GM18498 (cell line): ENCODE data around the gene TMEM86B.
"Not testable (repeated sequence)": the region's sequence is repeated elsewhere in the genome, so short reads cannot be mapped to it uniquely, and the experiment has no call there.

ENCODE experiments used
- ATAC-seq: cut with Tn5 transposase; IDR thresholded peaks from one replicate; pipeline ENCODE4 v1.9.1; 2021; ENCODE audit warnings: mild to moderate bottlenecking, moderate library complexity; ENCODE audit not compliant: unreplicated experiment

The TMEM86B gene

GRCh38 chr19:55223291-55224037 lies 5.1 kb downstream of the TMEM86B start:
- no peak for ATAC-seq

DNA sequence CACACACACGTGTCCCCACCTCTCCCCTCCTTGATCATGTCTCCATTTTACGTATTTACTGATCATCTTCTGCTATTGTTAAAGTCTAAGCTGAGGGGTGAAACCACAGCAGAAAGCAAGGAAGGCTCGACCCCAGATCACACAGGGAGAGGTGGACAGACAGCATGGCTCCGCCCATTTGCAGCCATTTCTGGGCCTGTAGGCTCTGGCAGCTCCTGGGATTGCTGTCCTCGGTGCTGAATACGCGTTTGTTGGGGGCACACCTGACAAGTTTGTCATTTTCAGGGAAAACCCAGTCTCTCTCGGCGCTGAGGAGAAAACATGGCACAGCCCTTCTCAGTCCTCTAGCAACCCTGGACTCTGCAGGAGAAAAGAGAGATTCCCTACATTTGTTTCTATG lies 8.0 kb downstream of the TMEM86B start:
- no peak for ATAC-seq

DNA sequence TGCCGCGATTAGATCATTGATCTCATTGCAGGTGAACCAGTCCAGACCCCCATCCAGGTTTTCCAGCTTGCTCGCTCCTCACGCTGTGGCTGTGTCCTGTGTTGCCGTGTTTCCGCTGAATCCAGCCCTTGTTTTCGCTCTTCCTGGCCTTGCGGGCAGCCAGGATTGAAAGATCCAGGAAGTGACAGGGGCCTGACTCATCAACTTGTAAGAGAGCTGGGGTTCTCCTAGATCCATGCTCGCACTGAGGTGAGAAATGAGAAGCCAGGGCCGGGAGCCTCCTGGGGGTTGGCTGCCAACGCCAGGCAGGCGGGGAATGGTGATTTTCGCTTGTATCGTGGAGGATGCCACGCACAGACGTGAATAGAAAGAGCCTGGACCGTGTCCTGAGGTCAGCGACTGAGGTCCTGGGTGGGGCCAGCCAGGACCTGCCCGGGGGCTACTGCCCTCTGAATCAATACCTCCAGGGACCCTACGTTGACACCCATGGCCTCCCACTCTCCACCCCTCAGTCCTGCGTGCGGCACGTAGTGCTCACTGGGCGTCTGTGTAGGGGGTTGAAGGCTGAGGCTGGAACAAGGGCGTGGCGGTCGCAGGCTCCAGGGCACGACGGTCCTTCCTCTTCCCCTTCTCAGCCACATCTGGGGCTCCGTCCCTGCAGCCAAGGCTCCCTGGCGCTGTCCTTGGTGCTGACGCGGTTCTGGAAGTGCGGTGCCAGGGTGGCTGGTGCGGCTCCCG lies 11.9 kb downstream of the TMEM86B start:
- no peak for ATAC-seq

- no peak for ATAC-seq
Measured at GRCh38 chr19:55213547-55213946, 15.0 kb downstream of the TMEM86B start.

- ATAC-seq: no peak
Measured at GRCh38 chr19:55212447-55212846, 16.1 kb downstream of the TMEM86B start.

GRCh38 chr19:55209693-55210472 lies 18.7 kb downstream of the TMEM86B start:
- ATAC-seq: no peak

GRCh38 chr19:55208880-55209692 lies 19.5 kb downstream of the TMEM86B start, which contains the start of gene PTPRH:
TSS of gene PTPRH (minus strand) at chr19:55209501. CDS start at chr19:55209433, 68 bp downstream.
- ATAC-seq: no peak

- ATAC-seq: no peak
Measured at GRCh38 chr19:55206664-55207500, 21.7 kb downstream of the TMEM86B start.

DNA sequence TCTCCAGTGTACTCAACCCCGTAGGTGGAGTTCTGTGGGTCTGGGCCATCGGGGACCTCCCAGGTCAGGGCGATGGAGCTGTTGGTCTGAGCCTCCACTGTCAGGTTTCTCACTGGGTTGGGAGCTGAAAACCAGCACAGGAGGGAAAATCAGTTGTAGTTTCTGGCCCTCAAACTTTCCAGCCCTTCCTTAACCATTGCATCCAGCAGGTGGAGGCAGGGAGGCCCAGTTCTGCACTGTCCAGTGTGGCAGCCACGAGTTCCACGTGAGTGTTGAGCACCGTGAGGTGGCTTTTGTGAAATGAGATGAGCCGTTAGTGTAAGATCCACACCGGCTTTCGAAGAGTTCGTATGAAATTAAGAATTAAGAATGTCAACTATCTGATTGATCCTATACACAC lies 26.4 kb downstream of the TMEM86B start:
- ATAC-seq: not testable (repeated sequence)

DNA sequence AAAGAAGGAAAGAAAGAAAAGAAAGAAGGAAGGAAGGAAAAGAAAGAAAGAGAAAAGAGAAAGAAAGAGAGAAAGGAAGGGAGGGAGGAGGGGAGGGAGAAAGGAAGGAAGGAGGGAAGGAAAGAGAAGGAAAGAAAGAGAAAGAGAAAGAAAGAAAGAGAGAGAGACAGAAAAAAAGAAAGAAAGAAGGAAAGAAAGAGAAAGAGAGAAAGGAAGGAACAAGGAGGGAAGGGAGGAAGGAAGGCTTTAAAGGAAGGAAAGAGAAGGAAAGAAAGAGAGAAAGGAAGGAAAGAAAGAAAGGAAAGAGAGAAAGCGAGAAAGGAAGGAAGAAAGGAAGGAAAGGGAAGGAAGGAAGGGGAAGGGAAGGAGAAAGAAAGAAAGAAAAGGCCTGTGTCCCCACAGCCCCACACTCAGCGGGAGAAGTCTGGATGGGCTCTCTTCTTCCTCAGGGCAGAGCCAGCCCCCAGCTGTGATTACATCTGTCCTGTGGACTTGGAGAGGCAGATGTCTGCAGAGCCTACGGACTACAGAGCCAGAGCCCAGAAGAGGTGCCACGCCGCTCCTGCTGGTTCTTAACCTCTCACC lies 28.9 kb downstream of the TMEM86B start:
- ATAC-seq: no peak

GRCh38 chr19:55198651-55199050 lies 29.9 kb downstream of the TMEM86B start:
- ATAC-seq: no peak

GRCh38 chr19:55197528-55197927 lies 31.0 kb downstream of the TMEM86B start:
- ATAC-seq: no peak

GRCh38 chr19:55196803-55197202 lies 31.8 kb downstream of the TMEM86B start:
- ATAC-seq: no peak

DNA sequence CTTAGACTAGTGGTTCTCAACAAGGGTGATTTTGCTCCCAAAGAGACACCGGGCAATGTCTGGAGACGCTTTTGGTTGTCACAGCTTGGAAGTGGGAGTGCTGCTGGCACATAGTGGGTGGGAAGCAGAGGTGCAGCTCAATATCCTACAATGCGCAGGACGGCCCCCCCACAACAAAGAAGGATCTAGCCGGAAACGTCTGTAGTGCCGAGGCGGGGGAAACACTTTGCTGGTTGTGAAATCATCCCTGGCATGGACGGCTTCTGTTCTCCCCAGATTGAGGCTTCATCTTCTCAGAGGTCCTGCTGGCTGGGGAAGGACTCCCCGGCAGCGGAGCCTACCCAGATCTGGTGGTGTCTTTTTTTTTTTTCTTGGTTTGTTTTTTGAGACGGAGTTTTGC lies 35.1 kb downstream of the TMEM86B start:
- ATAC-seq: no peak

DNA sequence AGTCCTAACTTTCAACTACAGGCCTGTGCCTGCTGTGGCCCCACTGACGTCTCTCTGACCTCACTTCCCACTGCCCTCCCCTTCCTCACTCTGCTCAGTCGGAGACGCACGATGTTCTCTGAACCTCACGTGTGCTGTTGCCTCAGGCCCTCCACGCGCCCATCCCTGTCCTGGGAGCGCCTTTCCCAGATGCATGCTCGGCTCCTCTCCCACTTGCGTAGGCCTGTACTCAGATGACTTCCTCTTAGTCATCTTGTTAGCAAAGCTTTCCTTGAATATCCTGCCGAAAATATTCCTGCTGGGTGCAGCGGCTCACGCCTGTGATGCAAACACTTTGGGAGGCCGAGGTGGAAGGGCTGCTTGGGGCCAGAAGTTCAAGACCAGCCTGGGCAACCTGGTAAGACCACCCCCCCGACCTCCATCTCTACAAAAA lies 39.1 kb downstream of the TMEM86B start:
- ATAC-seq: no peak

GRCh38 chr19:55188625-55189024 lies 39.9 kb downstream of the TMEM86B start:
- ATAC-seq: no peak

DNA sequence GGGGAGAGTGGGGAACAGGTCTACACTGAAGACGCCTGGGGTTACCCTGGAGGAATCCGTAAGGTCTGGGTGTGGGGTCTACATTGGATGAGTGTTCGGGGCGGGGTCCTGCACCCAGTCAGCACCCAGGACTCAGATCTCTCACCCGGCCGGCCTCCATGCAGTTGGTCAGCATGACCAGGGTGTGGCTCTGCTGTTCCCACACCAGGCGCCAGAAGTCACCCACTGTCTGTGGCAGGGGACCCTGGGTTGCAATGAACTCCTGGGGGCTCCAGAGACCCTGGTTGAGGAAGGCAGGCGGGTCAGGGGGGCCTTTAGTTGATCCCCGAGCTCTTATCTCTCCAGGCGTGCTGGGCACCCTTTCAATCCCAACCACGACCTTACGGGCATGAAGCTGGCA lies 42.5 kb downstream of the TMEM86B start:
- no peak for ATAC-seq

DNA sequence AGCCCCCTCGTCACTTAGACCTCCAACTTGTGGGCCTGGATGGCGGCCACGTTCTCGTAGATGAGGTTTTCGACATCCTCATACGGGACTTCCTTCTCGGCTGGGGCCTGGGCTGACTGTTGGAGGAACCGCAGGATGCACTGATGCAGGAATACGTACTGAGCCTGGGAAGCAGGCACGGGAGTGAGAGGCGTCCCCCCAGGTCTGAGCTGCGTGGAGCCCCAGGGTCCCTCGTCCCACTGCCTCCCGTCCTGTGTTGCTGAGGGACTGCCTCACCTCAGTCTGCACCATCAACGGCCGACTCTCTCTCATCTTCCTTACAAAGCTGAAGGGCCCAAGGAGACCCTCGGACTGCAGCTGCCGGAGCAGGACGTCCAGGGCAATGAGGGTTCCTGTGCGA lies 46.8 kb downstream of the TMEM86B start:
- ATAC-seq: no peak
